Kidney glomerular epithelial cell (primary cell): Measurements from ENCODE around the gene IFNAR1.
A peak's percentile ranks its signal among the peaks of the same experiment; 100 is the strongest.

Experiments used
- DNase-seq: peaks from one replicate; lab custom pipeline; 2025; lab: John Stamatoyannopoulos, UW

Gene IFNAR1

GRCh38 chr21:33402001-33402979 lies 77.5 kb downstream of the IFNAR1 start:
- no peak for DNase-seq

GRCh38 chr21:33403128-33403785 lies 78.5 kb downstream of the IFNAR1 start, which contains the start of gene IFNGR2:
Gene IFNGR2, plus strand, starts transcription at chr21:33403413. Its CDS starts 131 bp downstream, at chr21:33403544.
- DNase-seq = peak; percentile 25

- DNase-seq = peak; percentile 19
These were observed 79.2 kb downstream of the IFNAR1 start for GRCh38 chr21:33403786-33404585.

- no peak for DNase-seq
These were observed 81.7 kb downstream of the IFNAR1 start for GRCh38 chr21:33406493-33406892.
